K562 (cell line): ENCODE measurements around the gene ERGIC1. TPM values are rescaled to one million over a fixed set of nuclear protein-coding genes. Genes with fewer than 3 reads are reported as not detected.

Experiments
- ARID2 ChIP-seq: fragments of 450-650 bp; IDR thresholded peaks from 2 replicates; pipeline ENCODE4 v1.6.1; 2017; ENCODE audit warnings: antibody characterized with exemption, mild to moderate bottlenecking
- EZH2 ChIP-seq: IDR thresholded peaks from 2 replicates; pipeline ENCODE4 v1.6.1; 2012; ENCODE audit warnings: low read depth, mild to moderate bottlenecking, inconsistent platforms, low read length, borderline replicate concordance
- FOXJ2 ChIP-seq: fragments of 200-800 bp; sonication (Bioruptor generic); IDR thresholded peaks from 2 replicates; pipeline ENCODE4 v1.6.1; 2016; ENCODE audit warnings: missing genetic modification characterization, missing compliant biosample characterization
- HMGN3 ChIP-seq: IDR thresholded peaks from 2 replicates; pipeline ENCODE4 v1.6.1; 2011; ENCODE audit warnings: borderline replicate concordance, low read depth, mild to moderate bottlenecking, mixed read lengths, low read length; ENCODE audit not compliant: insufficient read length; ENCODE audit errors: extremely low read depth
- KLF16 ChIP-seq: IDR thresholded peaks from 2 replicates; pipeline ENCODE4 v1.6.1; 2016; ENCODE audit warnings: antibody characterized with exemption
- MIER1 ChIP-seq: fragments of 450-650 bp; IDR thresholded peaks from 2 replicates; pipeline ENCODE4 v1.6.1; 2016; ENCODE audit warnings: antibody characterized with exemption, mild to moderate bottlenecking, low read depth
- POLR2AphosphoS5 ChIP-seq: IDR thresholded peaks from 2 replicates; pipeline ENCODE4 v1.6.1; 2011; ENCODE audit warnings: mild to moderate bottlenecking, low read depth, low read length, moderate library complexity; ENCODE audit not compliant: control insufficient read depth, insufficient read depth
- SMARCC2 ChIP-seq: fragments of 450-650 bp; IDR thresholded peaks from 2 replicates; pipeline ENCODE4 v1.6.1; 2017; ENCODE audit warnings: antibody characterized with exemption, moderate library complexity, mild to moderate bottlenecking, low read depth
- SP1 ChIP-seq: sonication (generic); formaldehyde crosslinking; IDR thresholded peaks from 2 replicates; pipeline ENCODE4 v1.8.1; 2022; ENCODE audit warnings: mild to moderate bottlenecking, missing genetic modification reagents
- SRSF3 ChIP-seq: fragments of 200-400 bp; formaldehyde crosslinking; IDR thresholded peaks from 2 replicates; pipeline ENCODE4 v1.6.1; 2016; ENCODE audit warnings: mild to moderate bottlenecking, low read length, moderate library complexity; ENCODE audit not compliant: insufficient read depth
- TSC22D4 ChIP-seq: fragments of 450-650 bp; IDR thresholded peaks from 2 replicates; pipeline ENCODE4 v1.6.1; 2016; ENCODE audit warnings: missing genetic modification characterization, missing biosample characterization, control low read depth
- ZBTB1 ChIP-seq: sonication (generic); formaldehyde crosslinking; IDR thresholded peaks from 2 replicates; pipeline ENCODE4 v1.8.1; 2023; ENCODE audit warnings: missing genetic modification reagents, low read depth, mild to moderate bottlenecking, borderline replicate concordance
- ZNF134 ChIP-seq: fragments of 250-450 bp; sonication (Bioruptor Pico); conservative IDR thresholded peaks from 2 replicates; pipeline ENCODE4 v1.4.0; 2020
- polyA plus RNA-seq, 8 experiments: library from polyadenylated mRNA; depleted of rRNA in 4 of 8; stranded (reverse) in 5 of 8; unstranded in 3 of 8; fragments of >200 nt; fragmentation: Nextera tagmentation in 2 of 8; fragmentation: Illumina TruSeq in 1 of 8; extraction: Ambion mirVana in 2 of 8; extraction: Trizol in 1 of 8; gene quantifications; 2 replicates each; pipeline versions ENCODE4 v1.2.1 to v1.2.3, GENCODE V29; 2011 to 2014; ENCODE audit warnings: inconsistent platforms in 1 of 8, missing spikeins in 1 of 8
- total RNA-seq, 7 experiments: library from RNA; depleted of rRNA in 6 of 7; stranded (reverse); fragments of >200 nt in 6 of 7; fragmentation: Illumina TruSeq in 2 of 7; extraction: Trizol in 2 of 7; gene quantifications; 2 replicates each; pipeline versions ENCODE4 v1.2.1 to v1.2.3, GENCODE V29; 2011 to 2021; ENCODE audit warnings: low replicate concordance in 1 of 7
- TF ChIP-seq, protein P1 (sequence below): sonication (generic); formaldehyde crosslinking; IDR thresholded peaks from 2 replicates; pipeline ENCODE4 v1.9.0; 2022; ENCODE audit warnings: mild to moderate bottlenecking, missing genetic modification reagents
- TF ChIP-seq, protein P2 (sequence below): sonication (generic); formaldehyde crosslinking; IDR thresholded peaks from 2 replicates; pipeline ENCODE4 v1.8.1; 2023; ENCODE audit warnings: mild to moderate bottlenecking, missing genetic modification reagents
- TF ChIP-seq, protein P3 (sequence below): fragments of 250-450 bp; sonication (Bioruptor Pico); IDR thresholded peaks from 2 replicates; pipeline ENCODE4 v1.8.0; 2021; ENCODE audit warnings: borderline replicate concordance, mild to moderate bottlenecking, moderate library complexity; ENCODE audit not compliant: poor library complexity, severe bottlenecking
- TF ChIP-seq, protein P4 (sequence below): fragments of 450-650 bp; conservative IDR thresholded peaks from 2 replicates; pipeline ENCODE4 v1.6.1; 2016; ENCODE audit warnings: missing genetic modification characterization, low read depth, mild to moderate bottlenecking, control low read depth, missing compliant biosample characterization
- TF ChIP-seq, protein P5 (sequence below), 2 experiments: fragments of 150-350 bp in 1 of 2; IDR thresholded peaks; 2 replicates each; pipeline ENCODE4 v1.6.1; 2012 to 2016; ENCODE audit warnings: low read depth in 2 of 2, low read length in 2 of 2, mild to moderate bottlenecking in 1 of 2, moderate library complexity in 1 of 2
- TF ChIP-seq, protein P6 (sequence below): IDR thresholded peaks from 2 replicates; pipeline ENCODE4 v1.6.1; 2011; ENCODE audit not compliant: insufficient read length; ENCODE audit errors: extremely low read depth

Gene ERGIC1
- total and polyA plus RNA-seq, 9 of the 15 experiments (the other 6 are each of a cell fraction or from before 2014, with no cell fraction given) = 5.5 to 68.4 (median 36.4) TPM

DNA sequence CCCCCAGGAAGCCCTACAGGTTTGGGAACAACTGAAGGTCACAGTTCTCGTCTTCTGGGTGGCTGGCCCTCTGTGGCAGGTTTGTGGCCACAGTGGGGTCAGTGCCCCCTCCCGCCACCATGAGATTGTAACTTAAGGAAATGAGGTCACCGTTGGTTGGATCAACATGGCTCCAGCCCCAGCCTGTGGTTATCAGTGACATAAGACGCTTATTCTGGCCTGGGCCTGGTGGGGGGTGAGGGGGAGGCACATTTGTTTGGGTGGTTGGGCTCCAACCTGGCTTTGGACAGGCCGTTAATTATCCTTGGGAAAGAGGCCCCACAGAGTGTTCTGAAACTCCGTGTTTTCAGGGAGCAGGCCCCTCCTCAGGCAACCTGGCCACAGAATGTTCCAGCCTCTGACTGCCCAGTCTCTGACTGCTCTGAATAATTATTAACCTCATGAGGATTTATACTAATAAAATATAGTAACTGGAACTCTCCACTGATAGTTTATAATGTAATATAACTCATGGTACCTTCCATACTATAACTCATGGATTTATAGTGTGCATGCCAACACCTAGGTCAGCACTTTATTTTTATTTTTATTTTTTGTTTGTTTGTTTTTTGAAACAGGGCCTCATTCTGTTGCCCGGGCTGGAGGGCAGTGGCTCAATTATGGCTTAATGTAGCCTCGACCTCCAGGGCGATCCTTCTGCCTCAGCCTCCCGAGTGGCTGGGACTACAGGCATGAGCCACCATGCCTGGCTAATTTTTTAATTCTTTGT lies 67.1 kb downstream of the ERGIC1 start (continued):
- TF ChIP-seq, protein P1, sequence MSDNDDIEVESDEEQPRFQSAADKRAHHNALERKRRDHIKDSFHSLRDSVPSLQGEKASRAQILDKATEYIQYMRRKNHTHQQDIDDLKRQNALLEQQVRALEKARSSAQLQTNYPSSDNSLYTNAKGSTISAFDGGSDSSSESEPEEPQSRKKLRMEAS (CRISPR knock-in tag) = no peak
- TF ChIP-seq MIER1 (no peak), KLF16 (peak; percentile 75), TSC22D4 (no peak), ZBTB1 (no peak), ARID2 (no peak), SMARCC2 (peak; percentile 70; the same call in 1 of the 2 replicates), SRSF3 (no peak), FOXJ2 (tag) (no peak), EZH2 (no peak), POLR2AphosphoS5 (peak; percentile 73), HMGN3 (no peak), SP1 (CRISPR knock-in tag) (0 out of 2 replicates have a peak, but pooled peaks have one; percentile 54), ZNF134 (CRISPR knock-in tag) (no peak)
- TF ChIP-seq, protein P2, sequence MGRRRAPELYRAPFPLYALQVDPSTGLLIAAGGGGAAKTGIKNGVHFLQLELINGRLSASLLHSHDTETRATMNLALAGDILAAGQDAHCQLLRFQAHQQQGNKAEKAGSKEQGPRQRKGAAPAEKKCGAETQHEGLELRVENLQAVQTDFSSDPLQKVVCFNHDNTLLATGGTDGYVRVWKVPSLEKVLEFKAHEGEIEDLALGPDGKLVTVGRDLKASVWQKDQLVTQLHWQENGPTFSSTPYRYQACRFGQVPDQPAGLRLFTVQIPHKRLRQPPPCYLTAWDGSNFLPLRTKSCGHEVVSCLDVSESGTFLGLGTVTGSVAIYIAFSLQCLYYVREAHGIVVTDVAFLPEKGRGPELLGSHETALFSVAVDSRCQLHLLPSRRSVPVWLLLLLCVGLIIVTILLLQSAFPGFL = no peak
- TF ChIP-seq, protein P3, sequence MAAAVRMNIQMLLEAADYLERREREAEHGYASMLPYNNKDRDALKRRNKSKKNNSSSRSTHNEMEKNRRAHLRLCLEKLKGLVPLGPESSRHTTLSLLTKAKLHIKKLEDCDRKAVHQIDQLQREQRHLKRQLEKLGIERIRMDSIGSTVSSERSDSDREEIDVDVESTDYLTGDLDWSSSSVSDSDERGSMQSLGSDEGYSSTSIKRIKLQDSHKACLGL (CRISPR knock-in tag) = no peak
- TF ChIP-seq, protein P4, sequence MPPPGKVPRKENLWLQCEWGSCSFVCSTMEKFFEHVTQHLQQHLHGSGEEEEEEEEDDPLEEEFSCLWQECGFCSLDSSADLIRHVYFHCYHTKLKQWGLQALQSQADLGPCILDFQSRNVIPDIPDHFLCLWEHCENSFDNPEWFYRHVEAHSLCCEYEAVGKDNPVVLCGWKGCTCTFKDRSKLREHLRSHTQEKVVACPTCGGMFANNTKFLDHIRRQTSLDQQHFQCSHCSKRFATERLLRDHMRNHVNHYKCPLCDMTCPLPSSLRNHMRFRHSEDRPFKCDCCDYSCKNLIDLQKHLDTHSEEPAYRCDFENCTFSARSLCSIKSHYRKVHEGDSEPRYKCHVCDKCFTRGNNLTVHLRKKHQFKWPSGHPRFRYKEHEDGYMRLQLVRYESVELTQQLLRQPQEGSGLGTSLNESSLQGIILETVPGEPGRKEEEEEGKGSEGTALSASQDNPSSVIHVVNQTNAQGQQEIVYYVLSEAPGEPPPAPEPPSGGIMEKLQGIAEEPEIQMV (tag) = no peak
- TF ChIP-seq, protein P5, sequence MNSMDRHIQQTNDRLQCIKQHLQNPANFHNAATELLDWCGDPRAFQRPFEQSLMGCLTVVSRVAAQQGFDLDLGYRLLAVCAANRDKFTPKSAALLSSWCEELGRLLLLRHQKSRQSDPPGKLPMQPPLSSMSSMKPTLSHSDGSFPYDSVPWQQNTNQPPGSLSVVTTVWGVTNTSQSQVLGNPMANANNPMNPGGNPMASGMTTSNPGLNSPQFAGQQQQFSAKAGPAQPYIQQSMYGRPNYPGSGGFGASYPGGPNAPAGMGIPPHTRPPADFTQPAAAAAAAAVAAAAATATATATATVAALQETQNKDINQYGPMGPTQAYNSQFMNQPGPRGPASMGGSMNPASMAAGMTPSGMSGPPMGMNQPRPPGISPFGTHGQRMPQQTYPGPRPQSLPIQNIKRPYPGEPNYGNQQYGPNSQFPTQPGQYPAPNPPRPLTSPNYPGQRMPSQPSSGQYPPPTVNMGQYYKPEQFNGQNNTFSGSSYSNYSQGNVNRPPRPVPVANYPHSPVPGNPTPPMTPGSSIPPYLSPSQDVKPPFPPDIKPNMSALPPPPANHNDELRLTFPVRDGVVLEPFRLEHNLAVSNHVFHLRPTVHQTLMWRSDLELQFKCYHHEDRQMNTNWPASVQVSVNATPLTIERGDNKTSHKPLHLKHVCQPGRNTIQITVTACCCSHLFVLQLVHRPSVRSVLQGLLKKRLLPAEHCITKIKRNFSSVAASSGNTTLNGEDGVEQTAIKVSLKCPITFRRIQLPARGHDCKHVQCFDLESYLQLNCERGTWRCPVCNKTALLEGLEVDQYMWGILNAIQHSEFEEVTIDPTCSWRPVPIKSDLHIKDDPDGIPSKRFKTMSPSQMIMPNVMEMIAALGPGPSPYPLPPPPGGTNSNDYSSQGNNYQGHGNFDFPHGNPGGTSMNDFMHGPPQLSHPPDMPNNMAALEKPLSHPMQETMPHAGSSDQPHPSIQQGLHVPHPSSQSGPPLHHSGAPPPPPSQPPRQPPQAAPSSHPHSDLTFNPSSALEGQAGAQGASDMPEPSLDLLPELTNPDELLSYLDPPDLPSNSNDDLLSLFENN (IDR thresholded peaks at IDR 0.05; ENCODE audit: low read depth in 2 of 2, low read length in 2 of 2) = 0 out of 4 replicates have a peak, but pooled peaks of 1 of the 2 experiments have one; percentile 38
- TF ChIP-seq, protein P6, sequence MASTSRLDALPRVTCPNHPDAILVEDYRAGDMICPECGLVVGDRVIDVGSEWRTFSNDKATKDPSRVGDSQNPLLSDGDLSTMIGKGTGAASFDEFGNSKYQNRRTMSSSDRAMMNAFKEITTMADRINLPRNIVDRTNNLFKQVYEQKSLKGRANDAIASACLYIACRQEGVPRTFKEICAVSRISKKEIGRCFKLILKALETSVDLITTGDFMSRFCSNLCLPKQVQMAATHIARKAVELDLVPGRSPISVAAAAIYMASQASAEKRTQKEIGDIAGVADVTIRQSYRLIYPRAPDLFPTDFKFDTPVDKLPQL = no peak
